ENCODE results near the gene CHCHD6.

The CHCHD6 gene

DNA sequence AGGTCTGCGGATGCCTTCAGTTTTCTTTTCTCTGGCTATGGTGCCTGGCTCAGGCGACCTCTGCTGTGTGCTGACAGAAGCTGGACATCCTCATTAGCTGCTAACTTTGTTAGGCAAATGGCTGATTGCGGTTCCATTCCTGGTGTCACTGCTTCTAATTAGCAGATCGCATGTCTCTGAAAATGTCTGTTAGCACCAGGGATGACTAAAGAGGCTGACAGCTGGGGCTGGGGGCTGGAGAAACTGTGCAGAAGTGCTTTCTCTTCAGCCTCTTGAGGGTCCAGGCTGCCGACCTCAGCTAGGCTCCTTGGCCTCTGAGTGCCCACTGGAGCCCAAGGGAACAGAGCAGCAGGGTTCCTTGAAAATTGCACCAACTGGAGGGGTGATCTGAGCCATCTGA lies 39.3 kb downstream of the CHCHD6 start:
- no peak for DNase-seq

DNA sequence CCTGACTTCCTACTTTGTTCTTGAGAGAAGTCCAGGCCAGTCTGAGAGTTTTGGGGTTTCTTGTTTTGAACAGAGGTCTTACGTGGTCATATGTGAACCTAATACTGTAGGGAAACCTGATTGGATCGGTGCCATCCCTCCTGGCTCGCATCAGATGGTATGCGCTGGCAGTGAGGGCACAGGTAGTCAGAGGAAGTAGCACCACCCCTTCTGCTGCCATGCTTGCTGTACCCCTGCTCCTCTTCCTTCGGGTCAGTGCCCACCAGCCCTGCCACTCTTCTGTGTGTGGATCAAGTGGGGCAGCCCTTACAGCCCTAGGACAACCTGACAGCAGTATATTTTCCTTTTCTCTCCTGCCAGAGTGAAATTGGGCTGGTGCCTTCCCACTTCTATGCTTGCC lies 39.7 kb downstream of the CHCHD6 start:
- DNase-seq, result no peak

DNA sequence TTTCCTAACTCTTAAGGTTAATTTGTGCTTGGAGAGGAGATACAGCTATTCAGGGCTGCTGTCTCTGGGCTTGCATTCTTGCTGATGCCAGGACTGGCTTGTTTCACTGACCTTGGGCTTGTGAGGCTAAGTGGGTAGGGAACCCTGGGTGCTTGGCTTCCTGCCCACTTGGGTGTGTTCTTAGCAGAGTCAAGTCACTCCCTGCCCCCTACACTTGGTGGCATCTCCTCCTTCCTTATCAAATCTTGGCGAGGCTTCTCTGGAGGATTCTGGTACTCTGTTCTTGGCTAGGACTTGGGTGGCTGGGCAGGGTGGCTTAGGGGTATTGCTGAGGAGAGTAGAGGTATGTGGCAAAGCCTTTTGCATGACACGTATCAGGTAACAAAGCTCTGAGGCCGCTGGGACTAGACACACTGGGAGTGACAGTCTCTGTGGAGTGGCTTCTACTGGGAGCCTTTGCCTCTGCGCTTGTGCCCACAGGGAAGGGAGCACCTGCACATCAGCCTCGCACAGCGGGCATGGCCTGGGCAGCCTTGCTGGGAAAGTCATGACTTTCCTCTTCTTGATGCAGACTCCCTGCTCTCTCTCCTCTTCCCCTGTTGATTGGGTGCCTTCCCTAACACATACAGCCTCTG lies 41.8 kb downstream of the CHCHD6 start:
- DNase-seq, result no peak

DNA sequence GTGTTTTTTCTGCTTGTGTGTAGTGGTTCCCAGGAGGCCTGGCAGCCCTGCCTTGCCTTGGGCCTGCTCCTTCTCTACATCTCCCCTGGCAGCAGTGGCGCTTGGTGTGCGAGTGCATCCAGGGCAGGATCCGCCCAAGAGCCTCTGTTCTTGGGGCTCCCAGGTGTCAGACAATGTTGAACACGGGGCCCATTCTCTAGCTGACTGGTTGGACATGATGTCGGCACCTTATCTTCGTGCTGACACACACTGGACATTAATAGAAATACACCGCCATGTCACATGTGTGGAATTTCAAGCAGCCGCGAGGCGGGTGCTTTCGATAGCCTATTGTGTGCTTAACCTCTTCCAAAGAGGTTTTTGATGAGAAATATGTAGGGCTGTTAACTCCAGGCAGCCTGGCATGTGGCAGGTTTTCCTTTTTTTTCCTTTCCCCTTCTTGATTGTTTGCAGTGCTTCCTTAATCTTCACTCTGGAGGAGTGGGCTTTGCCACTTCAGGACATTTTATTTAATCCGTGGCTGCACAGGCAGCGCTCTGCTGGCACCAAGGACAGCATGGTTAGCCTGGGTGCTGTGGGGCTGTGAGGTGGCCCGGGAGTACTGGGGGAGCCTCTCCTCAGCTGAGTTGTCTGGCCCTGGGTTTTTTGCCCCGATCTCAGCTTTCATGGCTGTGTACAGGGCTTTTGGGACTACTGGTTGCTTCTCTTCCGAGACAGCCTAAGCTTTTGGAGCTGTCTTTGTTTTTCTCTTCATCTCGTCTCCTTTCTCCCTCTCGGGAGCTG lies 42.5 kb downstream of the CHCHD6 start:
- no peak for DNase-seq

DNA sequence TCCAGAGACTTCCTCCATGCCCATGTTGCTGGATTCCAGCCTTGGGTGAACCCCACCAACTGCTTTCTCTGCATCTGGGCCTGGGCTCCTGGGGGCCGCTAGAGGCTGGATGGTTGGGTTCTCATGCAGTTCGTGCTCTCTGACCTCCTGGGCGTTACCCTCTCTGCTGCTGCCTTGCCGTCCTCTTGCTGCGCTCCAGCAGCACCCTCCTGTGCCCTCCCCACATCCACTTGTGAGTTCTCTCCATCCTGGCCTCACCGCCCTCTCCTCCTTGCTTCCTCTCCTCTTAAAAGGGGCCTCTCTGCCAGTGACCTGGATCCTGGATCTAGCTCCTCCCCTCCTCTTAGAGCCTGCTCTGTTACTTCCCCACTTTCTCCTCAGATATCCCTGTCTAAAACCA lies 43.7 kb downstream of the CHCHD6 start:
- DNase-seq, result no peak

DNA sequence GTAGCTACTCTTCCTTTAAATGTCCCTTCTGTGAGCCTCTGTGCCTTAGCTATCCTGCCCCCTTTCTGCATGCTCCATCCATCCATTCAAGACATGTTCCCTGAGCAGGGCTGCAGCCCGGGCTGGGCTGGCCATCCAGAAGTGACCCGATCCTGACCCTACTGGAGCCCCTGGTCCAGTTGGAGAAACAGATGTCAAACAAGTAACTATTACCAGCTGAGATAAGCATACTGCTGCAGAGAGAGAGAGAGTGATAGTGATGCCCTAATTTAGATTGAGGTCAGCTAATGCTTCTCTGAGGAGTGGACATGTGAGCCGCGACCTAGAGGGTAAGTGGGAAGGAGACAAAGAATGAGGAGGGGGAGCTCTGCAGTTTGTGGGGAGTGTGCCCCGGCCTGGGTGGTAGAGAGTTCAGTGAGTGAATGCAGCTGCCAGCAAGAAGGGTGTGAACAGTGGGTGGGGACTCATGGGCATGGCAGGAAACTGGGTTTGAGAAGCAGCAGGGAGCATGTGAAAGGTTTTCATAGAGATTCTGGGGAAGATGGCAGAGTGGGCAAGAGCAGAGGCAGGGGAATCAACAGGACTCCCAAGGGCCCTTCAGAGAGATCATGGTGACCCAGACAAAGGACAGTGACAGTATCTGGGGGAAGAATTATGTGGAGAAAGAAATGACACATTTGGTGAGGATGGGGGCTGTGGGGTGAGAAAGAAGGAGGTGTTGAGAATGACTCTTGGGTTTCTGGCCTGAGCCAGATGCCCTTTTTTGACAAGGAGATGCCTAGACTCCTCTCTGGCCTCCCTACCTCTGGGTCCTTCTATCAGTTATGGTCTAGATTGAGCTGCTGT lies 44.9 kb downstream of the CHCHD6 start:
- DNase-seq, result no peak

DNA sequence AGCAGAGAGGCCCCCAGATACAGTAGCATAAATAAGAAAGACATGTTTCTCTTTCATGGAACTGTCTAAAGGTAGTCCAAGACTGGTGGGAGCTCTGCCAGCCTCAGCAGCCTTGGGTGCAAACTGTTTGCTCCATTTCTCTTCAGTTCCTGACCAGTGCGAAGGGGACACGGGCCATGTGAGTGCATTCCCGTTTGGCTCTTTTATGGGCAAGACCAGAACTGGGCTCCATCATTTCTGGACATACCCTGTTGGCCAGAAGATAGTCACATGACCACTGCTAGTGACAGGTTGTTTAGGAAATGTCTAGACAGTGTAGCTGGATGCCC lies 45.5 kb downstream of the CHCHD6 start:
- no peak for DNase-seq

DNA sequence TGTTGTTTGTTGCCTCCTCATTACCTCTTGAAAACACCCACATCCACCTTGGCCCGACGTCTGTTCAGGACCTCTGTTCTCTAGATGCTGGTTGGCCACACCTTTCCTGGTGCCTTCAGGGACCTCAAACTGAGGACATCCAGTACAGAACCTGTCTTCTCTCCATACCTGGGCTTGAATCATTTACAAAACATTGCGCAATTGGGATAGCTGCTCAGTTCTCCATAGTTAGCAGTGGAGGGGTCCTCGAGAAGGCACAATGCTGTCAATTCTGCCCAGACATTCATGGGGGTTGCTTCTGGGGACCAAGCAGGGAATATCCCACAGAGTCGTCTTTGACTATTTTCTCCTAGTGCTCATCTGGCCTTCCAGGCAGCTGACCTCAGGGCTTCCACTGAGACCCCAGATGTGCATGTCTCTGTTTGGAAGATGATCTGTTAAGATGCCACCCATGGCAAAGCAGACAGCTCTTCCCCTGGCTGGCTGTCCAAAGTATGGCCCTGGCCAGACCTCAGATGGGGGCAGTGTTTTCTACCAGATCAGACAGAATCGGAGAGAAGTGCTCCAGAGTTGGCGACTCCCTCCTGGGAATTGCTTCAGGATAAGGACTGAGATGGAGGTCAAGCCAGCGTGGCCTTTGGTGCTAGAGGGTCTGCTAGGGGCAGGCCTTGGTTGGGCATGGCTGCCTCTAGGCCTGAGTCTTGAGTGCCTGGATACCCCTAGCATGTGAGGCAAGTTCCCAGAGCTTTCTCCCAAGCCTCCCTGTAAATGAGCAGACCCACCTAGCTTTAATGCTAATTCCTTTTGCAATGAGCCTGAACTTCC lies 46.1 kb downstream of the CHCHD6 start:
- DNase-seq, result no peak

DNA sequence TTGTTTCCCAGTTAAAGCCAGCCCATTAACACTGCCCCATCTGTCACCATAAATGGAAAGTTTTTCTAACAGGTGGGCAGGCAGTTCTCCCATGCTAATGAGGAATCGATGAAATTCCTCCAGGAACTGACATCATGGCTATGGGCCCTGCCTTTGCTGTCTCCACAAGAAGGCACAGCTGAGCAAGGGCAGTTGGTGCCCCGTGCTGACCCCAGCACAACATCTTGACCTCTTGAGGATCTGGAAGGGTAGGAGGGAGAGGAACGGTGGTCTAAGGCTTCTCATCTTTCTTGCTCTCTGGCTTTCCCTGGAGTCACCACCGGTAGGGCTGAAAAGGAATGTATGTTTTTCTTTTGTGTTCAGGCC lies 46.7 kb downstream of the CHCHD6 start:
- DNase-seq, result no peak

DNA sequence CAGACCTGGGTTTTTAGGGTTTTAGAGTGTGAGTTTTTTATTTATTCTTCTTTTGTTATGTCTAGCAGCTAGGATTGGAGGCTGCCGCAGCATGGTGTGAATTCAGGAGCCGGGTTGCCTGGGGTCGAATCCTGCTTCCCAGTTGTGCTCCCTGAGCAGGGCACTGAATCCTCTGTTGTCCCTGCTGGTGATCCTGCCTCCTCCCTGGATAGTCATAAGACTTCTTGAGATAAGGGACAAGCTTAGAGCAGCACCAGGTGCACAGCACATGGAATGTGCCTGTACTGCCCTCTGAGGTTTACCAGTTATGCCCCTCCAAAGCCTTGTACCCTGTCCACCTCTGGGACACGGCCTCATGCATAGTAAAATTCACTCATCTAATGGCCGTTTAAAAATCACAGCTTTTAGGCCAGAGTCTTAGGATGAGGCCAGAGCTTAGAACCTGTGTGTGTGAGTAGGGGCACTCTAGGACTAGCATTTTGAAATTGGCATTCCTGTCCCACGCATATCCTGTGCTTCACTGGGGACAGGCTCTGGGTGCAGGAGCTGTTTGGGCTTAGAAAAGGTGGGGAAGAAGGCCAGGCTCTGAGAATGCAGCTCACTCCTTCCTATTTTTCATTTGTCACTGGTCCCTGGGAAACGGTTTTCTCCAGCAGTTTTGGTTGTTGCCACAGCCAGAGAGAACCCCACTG lies 47.7 kb downstream of the CHCHD6 start:
- no peak for DNase-seq

DNA sequence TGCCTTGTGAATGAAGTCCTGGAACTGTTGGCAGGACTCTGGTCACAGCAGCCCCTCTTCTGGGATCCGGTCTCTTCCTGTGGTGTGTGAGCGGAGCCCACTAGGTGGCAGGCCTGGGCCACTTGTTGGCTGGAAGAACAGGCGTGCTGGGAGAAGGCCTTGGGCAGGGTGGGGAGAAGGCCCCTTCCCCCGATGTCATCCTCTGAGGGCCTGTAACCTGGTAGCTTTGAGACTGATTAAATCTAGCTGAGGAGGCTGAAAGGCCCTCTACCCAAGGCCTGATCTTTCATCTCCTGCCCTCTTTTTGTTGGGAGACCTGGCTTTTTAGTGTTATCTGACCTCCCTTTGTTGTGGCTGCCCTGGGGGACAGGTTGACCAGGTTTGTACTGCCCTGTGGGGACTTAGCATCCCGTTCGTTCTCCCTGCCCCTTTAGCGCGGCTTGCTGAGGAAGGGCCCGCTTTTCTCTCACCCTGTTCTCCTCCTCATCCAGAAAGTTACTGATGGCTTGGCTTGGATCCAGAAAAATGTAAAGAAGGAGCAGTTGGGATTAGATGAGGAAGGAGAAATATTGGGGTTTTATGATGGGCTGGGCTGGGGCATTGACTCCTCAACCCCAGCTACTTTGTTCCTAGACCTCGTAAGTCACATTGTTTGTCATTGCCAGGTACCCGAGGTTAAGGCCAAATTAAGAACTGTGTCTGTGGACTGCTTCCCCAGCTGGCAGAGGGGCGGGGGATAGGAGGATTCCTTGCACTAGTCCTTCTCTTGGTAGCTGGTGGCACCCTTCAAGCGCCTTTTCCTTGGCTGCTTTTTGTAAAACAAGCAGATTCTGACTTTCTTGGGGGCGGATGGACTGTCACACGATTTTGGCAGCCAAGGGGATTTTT lies 48.5 kb downstream of the CHCHD6 start:
- DNase-seq, result peak in 51 of 56 donors; percentile 8 to 86 (median 56)

DNA sequence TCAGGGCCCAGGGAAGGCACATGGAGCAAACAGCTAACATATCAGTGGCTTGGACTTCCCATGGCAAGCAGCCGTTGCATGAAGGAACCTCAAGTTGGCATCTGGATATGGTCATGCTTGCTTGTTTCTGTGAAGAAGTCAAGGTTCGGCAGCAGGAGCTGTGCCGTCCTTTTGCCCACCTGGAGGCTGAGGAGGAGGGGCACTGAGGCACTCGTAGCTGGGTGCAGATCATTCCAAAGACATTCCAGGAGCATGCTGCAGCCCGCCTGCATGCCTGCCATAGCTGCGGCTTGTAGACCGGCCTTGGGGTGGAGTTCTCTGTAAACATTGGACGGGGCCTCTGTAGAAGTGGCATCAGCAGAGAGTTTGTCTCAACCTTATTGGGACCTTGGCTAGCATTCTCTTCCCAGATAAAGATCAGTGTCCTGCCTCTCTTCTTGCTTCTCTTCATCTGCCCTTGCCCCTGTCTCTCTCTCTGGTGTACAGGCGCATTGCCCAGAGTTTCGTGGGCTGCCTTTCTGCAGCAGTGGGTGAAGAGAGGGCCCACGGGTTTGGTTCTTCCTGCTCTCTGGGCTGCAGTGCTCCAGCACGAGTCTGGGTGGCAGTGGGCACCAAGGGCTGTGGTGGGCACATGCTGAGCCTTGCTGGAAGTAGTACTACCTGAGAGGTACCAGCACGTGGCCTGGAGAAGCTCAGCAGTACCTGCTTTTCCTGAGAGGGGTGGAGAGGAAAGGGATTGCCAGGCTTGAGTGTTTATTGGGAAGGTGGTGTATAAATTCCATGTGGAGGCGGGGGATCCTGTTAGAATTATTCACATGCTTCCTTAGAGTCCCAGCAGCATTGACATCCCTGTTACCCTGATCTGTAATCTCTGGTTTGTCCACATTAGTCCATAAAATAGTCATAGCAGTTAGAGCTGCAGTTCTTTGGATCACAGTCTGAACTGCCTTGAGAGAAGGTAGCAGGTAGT lies 49.4 kb downstream of the CHCHD6 start:
- DNase-seq, result no peak

DNA sequence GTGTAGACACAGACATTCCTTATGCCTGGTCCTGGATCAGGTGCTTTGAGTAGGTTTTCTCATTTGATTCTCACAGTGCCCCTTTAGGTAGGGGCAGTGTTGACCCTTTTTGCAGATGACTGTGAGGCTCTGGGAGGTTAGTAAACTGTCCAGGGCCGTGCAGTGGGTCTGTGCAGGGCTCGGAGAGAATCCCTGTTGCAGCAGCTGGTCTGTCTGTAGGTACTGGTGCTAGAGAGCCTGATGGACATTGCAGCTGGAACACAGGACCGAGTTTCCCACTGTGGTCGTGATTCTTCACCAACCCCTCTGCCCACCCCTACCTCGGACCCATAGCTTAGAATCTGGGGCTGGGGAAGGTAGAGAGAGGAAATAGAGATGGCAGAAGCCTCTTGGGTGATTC lies 51.8 kb downstream of the CHCHD6 start:
- no peak for DNase-seq

DNA sequence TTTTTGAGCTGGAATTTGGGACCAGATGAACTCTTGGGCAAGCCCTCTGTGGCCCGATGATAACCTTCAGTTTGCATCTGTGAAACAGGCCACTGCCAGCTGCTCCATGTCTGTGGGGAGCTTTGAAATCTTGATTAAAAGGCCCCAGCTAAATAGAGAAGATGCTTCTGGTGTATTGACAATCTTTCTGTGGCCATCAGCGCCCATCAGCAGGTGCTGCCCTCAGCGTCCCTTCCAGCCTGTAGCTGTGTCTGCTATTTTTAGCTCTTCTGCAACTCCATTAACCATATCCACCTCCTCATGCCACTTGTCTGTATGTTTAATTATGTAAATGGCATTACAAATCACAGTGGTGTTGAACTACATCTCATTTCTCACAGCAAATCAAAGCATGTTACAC lies 54.0 kb downstream of the CHCHD6 start:
- no peak for DNase-seq

DNA sequence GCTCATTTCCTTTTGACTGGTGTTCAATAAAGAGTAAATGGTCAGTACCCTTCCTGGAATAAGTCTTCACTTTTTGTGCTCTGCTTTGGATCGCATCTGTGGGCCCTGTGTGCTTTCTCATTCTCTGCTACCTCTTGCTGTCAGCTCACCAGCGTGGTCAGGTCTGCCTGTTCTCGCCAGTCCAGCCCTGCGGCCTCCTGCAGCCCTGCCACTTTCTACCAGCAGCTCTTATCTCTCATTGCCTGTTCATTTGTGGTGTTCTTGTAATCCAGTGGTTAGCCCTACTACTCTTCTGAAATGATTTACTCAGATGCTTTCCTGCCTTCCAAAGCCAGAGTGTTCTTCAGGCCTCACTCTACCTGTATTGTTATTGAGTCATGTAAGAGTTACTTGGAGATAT lies 54.8 kb downstream of the CHCHD6 start:
- DNase-seq, result no peak

DNA sequence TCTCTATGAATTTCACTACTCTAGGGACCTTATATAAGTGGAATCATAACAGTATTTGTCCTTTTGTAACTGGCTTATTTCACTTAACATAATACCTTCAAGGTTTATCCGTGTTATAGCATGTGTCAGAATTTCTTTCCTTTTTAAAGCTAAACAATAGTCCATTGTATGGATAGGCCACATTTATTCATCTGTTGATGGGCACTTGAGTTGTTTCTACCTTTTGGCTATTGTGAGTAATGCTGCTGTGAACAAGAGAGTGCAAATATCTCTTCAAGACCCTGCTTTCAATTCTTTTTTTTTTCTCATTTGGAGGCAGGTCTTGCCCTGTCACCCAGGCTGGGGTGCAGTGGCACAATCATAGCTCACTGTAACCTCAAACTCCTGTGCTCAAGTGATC lies 56.5 kb downstream of the CHCHD6 start:
- no peak for DNase-seq

DNA sequence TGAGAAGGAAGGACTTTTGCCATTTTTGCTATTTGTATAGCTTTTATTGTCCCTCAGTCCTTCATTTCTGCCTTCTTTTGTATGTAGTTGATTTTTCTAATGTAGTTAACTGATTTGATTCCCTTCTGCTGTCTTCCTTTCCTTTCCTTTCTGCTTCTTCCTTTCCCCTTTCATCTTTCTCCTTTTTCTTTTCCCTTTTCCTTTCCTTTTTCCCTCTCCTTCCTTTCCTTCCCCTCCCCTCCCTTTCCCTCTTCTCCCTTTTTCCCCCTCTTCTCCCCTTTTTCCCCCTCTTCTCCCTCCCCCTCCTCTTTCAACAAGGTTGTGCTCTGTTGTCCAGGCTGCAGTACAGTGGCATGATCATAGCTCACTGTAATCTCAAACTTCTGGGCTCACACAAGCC lies 59.0 kb downstream of the CHCHD6 start:
- DNase-seq, result no peak

DNA sequence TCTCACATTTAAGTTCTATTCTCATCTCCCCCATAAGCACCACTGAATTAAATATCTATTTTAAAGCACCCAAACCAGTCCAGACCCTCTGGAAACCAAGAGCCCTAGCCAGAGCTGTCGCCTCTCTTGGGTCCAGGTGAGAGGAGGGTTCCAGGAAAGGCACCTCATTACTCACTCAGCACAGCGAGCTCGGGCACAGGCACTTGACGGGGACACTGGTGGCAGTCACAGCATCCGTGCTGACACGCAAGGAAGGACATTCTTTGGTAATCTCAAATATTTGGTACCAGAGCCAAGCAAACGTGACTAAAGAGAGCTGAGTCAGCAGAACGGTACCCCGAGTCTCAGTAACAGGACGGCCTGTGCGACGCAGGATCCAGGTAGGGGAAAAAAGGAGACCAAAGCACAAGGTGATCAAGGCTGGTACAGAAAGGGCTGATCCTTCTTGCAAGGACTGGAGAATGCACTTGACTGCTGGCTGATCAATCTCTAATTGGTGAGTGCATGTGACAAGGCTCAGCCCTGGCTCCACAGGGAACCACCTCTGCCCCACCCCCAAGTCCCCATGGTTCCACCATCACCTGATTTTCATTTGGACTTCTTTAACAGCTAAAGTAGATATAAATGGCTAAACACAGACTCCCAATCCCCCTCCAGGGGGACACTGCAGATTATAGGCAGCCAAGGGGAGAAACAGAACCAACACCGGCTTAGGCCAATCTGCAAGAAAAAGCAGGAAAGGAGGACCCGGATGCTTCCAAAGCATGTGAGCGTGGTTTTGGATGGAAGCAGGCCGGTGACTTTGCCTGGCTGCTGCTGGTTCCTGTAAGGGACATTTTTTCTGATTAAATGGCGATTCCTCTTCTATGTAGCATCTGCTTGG lies 61.4 kb downstream of the CHCHD6 start:
- DNase-seq, result no peak

Measured in nucleus accumbens (tissue), 56 donors.